SH-SY5Y (cell line): ENCODE results near the gene IGFBP2.

Source experiments
- GATA2 ChIP-seq: IDR thresholded peaks from 2 replicates; pipeline ENCODE4 v1.6.1; 2011; ENCODE audit warnings: mild to moderate bottlenecking, low read depth, low read length
- GATA3 ChIP-seq: IDR thresholded peaks from 2 replicates; pipeline ENCODE4 v1.6.1; 2011; ENCODE audit warnings: low read depth, mild to moderate bottlenecking, low read length, moderate library complexity

- TF ChIP-seq GATA3: no peak
- no peak for TF ChIP-seq GATA2
These were observed 40.4 kb downstream of the IGFBP2 start for GRCh38 chr2:216673609-216674008.
